GM18867 (cell line): ENCODE results near the gene MYL6.
"Not testable (repeated sequence)": the region's sequence is repeated elsewhere in the genome, so short reads cannot be mapped to it uniquely, and the experiment has no call there.

Experiments used
- ATAC-seq: cut with Tn5 transposase; IDR thresholded peaks from one replicate; pipeline ENCODE4 v1.9.1; 2021; ENCODE audit warnings: mild to moderate bottlenecking, moderate library complexity; ENCODE audit not compliant: unreplicated experiment

Gene MYL6

GRCh38 chr12:56189099-56189917 lies 31.1 kb downstream of the MYL6 start, which contains the start of gene SMARCC2:
Gene SMARCC2, minus strand, starts transcription at chr12:56189483. Its CDS starts 22 bp downstream, at chr12:56189461.
- ATAC-seq: peak; percentile 78

GRCh38 chr12:56189918-56190694 lies 31.9 kb downstream of the MYL6 start:
- peak; percentile 35 for ATAC-seq

GRCh38 chr12:56190695-56191155 lies 32.6 kb downstream of the MYL6 start:
- ATAC-seq: no peak

DNA sequence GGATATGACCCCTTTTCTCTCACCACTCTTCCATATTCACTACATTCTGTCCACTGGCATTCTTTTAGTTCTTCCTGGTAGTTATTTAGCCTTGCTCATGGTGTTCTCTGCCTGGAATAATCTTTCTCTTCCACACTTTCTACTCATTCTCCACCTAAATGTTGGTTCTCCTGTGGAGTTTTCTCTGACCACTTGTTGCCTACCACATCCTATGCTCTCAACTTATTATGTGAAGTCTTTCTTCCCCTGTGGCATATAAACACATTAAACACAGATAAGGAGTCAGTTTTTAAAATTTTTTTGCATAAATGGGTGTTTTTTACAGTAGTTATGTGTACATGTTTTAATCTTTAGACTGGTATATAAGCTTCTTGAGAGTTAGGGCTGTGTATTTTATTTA lies 34.4 kb downstream of the MYL6 start:
- no peak for ATAC-seq

- no peak for ATAC-seq
These were observed 34.9 kb downstream of the MYL6 start for GRCh38 chr12:56193025-56193578.

GRCh38 chr12:56196818-56197550 lies 38.8 kb downstream of the MYL6 start:
- not testable (repeated sequence) for ATAC-seq

GRCh38 chr12:56197921-56198635 lies 39.9 kb downstream of the MYL6 start:
- ATAC-seq: no peak

DNA sequence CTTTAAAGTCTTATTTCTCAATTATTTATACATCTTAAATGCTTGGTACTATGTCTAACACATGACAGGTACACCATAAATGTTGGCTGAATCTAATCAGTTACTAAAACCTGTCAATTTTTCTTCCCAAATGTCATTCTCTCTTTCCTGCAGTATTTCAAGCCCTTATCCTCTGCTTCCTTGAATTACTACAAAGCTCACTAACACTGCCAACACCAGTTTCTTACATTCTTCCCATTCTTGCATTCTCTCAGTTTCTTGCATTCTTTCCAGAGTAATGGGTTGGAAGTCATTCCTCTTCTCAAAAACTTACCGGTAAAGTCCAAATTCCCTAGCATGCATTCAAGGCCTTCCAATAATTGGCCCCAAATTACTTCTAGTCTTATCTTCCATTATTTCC lies 40.7 kb downstream of the MYL6 start:
- no peak for ATAC-seq

GRCh38 chr12:56202366-56202765 lies 44.2 kb downstream of the MYL6 start:
- ATAC-seq: no peak

DNA sequence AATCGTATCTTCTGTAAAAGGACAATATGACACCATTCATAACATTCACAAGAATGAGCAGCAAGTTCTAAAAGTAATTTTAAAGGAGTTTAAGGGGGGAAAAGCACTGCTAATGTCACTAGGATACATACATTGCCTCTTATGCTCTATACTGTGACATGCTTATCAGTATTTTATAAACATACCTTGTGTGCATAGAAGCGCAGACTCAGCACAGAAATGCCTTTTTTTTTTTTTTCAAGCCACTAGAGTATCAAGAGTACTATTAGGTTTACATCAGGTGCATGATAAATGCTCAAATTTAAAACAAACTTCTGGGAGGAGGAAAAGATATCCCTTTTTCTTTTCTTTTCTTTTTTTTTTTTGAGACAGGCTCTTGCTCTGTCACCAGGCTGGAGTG lies 44.7 kb downstream of the MYL6 start:
- no peak for ATAC-seq

GRCh38 chr12:56204275-56204674 lies 46.1 kb downstream of the MYL6 start:
- no peak for ATAC-seq

GRCh38 chr12:56205445-56205844 lies 47.3 kb downstream of the MYL6 start:
- no peak for ATAC-seq

GRCh38 chr12:56206452-56207166 lies 48.5 kb downstream of the MYL6 start:
- ATAC-seq: no peak

- no peak for ATAC-seq
These were observed 49.8 kb downstream of the MYL6 start for GRCh38 chr12:56208006-56208405.
